ENCODE results near the gene MAP2K3.
"Not testable (repeated sequence)": the region's sequence is repeated elsewhere in the genome, so short reads cannot be mapped to it uniquely, and the experiment has no call there.

MAP2K3 gene

GRCh38 chr17:21313761-21314160 lies 29.2 kb downstream of the MAP2K3 start:
- not testable (repeated sequence) for DNase-seq

DNA sequence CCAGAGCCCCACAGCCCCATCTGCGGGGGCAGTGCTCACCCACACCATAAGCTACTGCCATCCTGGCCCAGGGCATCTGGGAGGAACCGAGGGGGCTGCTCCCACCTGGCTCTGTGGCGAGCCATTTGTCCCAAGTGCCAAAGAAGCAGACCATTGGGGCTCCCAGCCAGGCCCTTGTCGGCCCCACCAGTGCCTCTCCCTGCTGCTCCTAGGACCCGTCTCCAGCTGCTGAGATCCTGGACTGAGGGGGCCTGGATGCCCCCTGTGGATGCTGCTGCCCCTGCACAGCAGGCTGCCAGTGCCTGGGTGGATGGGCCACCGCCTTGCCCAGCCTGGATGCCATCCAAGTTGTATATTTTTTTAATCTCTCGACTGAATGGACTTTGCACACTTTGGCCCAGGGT lies 29.8 kb downstream of the MAP2K3 start:
- not testable (repeated sequence) for DNase-seq

DNA sequence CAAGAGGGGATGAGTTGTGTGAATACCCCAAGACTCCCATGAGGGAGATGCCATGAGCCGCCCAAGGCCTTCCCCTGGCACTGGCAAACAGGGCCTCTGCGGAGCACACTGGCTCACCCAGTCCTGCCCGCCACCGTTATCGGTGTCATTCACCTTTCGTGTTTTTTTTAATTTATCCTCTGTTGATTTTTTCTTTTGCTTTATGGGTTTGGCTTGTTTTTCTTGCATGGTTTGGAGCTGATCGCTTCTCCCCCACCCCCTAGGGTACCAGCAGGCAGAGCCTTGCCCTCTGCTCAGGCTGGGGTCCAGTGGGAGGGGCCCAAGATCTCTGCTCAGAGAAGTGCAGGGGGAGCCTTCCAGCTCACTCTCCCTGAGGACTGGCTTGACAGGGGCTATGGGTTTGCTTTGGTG lies 30.2 kb downstream of the MAP2K3 start:
- not testable (repeated sequence) for DNase-seq

DNA sequence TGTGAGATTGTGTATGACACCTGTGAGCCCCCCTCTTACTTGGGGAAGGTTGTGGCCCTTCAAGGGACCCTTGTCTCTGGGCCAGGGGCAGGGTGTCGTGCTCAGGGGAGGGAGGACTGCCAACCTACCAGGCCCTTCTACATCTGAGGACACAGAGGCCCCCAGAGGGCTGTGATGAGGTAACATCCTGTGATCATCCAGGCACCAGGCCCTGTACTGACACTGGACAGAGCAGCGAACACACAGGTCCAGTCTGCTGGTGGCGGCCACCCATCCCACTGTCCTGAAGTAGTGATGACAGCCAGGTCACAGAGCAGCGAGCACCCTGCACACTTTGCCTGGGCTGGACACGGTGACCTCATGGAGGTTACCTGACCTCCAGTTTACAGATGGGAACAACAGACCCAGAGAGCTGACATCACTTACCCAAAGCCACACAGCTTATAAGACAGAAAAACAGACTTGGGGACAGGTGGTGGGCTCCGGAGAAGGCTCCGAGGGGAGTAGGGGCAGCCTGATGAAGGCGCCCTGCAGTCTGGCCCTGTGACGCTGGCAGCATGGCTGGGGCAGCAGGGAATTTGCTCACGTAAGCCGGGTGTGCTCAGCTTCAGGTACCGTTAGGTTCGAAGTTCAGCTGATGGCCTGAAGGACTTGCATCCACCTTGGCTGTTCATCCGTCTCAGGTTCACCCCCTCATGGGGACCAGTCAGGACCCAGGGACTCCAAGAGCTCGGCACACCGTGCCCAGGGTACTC lies 30.9 kb downstream of the MAP2K3 start:
- DNase-seq = not testable (repeated sequence)

GRCh38 chr17:21316212-21316886 lies 31.8 kb downstream of the MAP2K3 start:
- not testable (repeated sequence) for DNase-seq

- DNase-seq = not testable (repeated sequence)
Observed at GRCh38 chr17:21316887-21317500, 32.5 kb downstream of the MAP2K3 start.

GRCh38 chr17:21317821-21318220 lies 33.3 kb downstream of the MAP2K3 start:
- DNase-seq = not testable (repeated sequence)

DNA sequence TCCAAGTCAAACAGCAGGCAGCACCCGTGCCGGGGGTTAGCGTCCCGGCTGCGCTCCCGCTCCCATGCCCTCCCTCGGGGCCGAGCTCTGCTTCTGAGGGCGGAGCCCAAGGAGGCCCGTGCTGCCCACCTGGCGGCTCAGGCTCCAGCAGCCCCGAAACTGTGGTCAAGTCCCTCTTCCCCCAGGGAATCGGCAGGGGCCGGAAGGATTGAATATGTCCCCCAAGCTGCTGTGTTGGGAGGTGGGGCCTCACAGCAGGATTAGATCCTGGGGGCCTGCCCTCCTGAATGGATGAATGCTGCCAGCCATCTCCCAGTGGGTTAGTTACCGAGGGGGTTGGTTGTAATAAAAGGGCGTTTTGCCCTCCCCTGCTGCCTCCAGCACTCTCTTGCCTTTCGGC lies 33.9 kb downstream of the MAP2K3 start:
- DNase-seq = no peak

DNA sequence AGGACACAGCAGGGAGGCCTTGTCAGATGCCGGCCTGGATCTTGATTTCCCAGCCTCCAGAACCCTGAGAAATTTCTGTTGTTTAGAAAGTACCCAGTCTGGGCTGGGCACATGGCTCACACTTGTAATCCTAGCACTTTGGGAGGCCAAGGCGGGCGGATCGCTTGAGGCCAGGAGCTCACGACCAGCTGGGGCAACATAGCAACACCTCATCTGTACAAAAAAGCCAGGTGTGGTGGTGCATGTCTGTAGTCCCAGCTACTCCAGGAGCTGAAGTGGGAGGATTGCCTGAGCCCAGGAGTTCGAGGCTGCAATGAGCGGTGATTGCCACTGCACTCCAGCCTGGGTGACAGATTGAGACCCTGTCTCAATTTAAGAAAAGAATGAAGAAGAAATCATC lies 34.3 kb downstream of the MAP2K3 start:
- not testable (repeated sequence) for DNase-seq

GRCh38 chr17:21319256-21319655 lies 34.7 kb downstream of the MAP2K3 start:
- DNase-seq = not testable (repeated sequence)

DNA sequence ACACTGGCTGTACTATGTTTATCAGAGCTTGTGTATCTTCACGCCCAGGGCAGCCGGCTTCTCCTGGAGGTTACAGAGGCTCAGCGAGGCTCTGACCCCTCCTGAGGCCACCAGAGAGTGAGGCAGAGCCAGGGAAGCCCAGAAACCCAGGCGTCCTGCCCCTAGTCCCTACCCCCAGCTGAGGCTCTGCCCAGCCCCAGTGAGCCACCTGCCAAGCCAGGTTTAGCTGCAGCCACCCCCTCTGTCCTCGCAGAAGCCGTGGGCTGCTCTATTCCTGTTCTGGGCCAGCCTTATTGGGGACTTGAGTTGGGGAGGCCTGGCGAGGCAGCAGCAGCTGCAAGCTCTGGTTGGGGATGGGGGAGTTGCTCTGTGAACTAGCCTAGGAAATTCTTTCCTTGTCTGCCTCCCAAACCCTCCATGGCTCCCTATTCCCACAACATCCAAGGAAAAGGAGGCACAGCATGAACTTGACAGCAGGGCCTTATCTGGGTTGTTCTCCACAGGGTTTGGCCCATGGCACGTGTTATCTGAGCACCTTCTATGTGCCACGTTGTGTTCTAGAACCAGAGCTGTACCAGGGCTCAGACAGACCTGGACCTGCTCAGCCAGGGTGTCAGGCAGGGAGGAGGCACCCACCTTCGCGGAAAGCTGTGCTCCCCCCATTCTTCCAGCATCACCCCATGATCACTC lies 35.3 kb downstream of the MAP2K3 start:
- not testable (repeated sequence) for DNase-seq

- DNase-seq = not testable (repeated sequence)
Observed at GRCh38 chr17:21320430-21320829, 35.9 kb downstream of the MAP2K3 start.

- not testable (repeated sequence) for DNase-seq
Observed at GRCh38 chr17:21321061-21321460, 36.5 kb downstream of the MAP2K3 start.

DNA sequence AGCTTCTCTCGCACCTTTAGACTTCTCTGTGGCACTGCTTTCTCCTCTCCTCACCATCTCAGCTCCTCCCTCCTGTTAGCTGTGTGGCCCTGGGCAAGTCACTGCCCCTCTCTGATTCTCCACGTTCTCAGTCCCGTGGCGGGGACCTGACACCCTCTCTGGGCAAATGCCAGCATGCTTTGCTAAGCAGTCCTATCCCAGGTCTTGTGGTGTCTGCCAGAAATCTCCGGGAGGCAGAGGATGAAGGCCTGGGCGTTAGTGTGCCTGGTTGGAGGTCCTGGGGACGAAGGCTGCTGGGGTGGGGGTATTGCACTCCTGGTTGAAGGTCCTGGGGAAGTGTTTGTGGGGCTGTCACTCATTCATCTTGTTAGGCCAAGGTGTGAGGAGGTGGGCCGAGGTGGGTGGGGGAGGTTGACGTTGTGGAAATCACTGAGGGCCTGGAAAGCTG lies 37.3 kb downstream of the MAP2K3 start:
- not testable (repeated sequence) for DNase-seq

DNA sequence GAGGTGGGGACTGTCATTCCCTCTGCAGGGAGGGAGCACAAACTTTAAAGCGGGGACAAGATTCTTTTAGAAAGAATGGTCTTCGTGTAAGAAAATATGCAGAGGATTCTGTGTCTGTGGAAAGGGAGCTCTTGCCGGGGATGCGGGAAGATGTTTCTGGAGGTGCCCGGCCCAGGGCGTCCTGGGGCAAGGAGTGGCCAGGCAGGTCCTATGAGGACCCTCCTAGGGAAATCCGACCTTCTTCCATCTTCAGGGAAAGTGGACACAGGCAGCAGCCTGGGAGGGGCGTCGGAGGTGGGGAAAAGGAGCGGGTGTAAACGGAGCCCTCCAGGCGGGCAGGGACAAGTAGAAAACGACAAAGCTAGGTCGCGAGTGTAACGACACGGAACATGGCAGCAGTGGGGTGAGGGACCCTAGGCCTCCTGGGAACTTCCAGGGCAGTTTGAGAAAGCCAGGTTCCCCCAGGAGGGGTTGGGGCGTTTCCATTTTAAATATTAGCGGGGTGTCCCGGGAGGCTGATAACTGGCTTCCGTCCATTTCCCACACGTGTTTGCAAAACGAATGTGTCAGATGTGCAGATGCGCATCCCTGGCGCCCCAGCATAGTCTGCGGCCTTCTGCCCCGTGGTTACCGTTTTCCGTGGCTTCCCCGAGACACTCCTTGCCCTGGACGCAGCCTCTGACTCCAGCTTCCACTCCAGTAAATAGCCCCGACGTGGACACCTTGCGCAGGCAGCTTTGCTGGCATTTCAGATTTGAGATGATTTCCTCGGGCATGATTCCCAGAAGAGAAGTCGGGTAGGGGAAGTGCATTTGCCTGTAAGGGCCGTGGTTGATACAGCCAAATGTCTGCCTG lies 39.0 kb downstream of the MAP2K3 start:
- DNase-seq = not testable (repeated sequence)

DNA sequence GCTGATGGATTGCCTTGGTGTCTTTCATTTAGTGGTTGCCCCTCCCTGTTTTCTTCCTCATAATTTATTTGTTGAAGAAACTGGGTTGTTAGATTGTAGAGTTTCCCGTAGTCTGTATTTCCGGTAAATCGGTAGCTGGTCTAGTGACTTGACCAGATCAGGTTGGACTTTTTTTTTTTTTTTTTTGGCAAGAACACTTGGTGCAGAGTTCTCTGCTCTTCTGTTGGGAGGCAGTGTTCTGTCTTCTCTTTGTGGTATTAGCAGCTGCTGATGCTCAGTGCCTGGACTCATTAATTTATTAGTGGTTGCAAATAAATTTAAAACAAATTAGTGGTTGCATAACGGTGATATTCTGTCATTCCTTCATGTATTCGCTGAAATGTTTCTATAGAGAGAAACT lies 40.2 kb downstream of the MAP2K3 start:
- not testable (repeated sequence) for DNase-seq

- not testable (repeated sequence) for DNase-seq
Observed at GRCh38 chr17:21327921-21328320, 43.4 kb downstream of the MAP2K3 start.

DNA sequence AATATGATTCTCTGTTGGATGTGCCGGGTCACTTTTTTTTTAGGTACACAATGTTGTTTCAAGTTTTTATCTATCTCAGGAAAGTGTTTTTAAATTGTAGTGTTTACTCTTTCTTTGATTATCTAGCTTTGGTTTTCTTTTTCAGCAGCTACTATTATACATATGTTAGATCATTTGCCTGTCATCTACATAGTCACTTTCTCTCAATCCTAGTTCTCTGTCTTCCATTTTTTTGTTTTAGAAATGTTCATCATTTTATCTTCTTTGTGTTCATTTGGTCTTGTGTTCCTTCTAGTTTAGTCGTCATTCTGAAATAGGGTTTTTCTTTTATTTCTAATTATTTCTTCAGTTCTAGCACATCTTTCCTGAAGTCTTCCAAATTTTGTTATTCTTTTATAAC lies 44.3 kb downstream of the MAP2K3 start:
- not testable (repeated sequence) for DNase-seq

- DNase-seq = no peak
Observed at GRCh38 chr17:21330436-21331160, 46.1 kb downstream of the MAP2K3 start.

GRCh38 chr17:21336541-21337294 lies 52.2 kb downstream of the MAP2K3 start:
- DNase-seq = not testable (repeated sequence)
